Measurements from ENCODE around the gene EIF4E1B. TPM values are rescaled to one million over a fixed set of nuclear protein-coding genes. Genes with fewer than 3 reads are reported as not detected.

The EIF4E1B gene, protein sequence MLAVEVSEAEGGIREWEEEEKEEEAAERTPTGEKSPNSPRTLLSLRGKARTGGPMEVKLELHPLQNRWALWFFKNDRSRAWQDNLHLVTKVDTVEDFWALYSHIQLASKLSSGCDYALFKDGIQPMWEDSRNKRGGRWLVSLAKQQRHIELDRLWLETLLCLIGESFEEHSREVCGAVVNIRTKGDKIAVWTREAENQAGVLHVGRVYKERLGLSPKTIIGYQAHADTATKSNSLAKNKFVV
- total RNA-seq: not detected in 2 replicates

DNA sequence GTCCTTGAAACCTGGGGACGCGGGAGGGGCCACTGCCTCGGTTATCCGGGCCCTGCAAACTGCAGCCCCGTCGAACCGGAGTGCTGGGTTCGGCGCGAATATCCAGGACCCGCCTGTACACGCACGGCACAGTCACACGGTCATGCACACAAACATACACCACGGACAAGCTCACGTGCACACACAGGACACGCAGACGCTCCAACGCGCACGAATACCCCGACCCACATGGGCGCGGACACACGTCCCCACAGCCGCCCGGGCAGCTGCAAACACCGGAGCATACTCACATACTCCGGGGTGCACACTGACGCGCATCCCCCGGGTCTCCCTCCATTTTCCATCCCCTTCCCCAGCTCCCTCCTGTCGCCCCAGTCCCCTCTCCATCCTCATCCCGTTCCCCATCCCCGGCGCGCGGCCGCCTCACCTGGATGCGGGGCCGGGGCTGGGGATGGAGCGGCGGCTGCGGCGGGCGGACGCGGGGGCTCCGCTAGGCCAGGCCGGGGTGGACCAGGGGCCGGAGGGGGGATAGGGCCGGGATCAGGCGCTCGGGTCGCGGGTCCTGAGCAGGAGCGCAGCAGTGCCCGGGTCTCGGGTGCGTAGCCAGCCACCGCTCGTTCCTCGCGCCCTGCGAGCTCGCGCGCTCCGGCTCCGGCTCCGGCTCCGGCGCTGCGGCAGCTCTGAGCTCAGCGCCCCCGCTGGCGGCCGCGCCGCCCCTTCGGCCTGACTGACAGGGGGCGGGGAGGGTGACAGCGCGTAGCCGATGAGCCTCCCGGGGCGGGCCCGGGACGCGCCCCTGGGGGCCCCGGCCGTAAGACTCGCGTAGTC is at the start of gene EIF4E1B, which contains the start of gene SNCB:
TSS of gene EIF4E1B (plus strand) at position 823 of the 828 bp plus-strand sequence. CDS start 12,113 bp downstream, outside the sequence.
TSS of gene SNCB (minus strand) at position 682 of the 828 bp plus-strand sequence. CDS start 880 bp downstream, outside the sequence.

DNA sequence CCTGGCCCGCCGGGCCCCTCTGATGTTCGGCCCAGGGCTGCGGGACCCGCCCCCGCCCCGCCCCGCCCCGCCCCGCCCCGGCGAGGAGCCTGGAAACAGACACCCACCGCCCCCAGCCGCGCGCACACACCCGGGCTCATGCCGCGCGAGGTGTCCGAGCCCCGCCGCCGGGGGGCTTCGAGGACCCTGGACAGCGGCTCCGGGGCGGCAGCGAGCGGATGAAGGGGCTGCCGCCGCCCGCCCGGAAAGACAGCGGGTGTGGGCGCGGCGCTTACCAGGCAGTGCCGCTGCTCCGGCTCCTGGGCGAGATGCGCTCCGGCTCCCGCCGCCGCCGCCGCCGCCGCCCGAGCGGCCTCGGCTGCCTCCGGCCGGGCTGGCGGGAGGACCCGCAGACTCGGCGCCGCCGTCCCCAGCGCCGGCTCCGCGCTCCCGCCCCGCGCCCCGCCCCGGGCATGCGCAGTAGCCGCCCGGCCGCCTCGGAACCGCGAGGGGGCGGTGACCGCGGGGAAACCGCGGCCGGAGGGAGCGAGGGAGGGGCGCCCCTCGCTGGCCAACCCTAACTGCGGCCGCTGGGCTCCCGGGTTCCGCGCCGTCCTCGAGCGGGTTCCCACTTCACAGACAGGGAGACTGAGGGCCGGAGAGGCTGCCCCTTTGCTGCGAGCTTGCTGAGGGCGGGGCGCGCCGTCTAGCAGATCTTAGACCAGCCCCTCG is 20.6 kb upstream of the EIF4E1B start, which contains the start of gene GPRIN1:
TSS of gene GPRIN1 (minus strand) at position 433 of the 711 bp plus-strand sequence. CDS start 10,322 bp downstream, outside the sequence.

DNA sequence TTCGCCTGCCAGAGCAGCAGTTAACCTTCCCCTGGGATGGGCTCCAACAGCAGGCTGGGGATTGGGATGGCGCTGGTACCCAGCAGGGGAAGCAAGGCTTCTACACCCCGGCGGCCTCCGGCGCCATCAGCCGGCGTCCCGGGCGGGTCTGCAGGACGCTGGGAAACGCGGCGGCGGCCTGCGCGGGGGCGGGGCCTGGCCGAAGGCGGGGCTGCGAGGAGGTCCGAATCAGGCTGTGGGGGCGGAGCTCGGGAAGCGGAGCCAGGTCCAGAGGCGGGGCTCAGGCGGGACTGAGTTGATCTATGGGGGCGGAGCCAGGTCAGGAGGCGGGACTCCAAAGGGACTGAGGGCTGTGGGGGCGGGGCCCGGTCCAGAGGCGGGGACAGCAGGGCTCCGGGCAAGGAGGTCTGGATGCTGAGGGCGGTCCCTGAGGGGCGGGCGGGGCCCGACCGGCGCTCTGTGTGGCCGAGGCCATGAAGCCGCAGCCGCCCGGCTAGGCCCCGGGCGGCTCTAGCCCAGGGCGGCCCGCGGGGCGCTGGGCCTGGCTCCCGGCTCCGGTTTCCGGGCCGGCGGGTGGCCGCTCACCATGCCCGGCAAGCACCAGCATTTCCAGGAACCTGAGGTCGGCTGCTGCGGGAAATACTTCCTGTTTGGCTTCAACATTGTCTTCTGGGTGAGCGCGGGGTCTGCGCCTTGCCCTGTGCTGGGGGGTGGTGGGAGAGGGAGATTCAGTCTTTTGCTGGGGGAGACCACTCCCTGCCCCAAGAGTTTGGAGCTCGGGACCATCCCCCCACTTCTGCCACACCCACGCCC is 16.8 kb downstream of the EIF4E1B start, which contains the start of gene TSPAN17:
TSS of gene TSPAN17 (plus strand) at position 455 of the 813 bp plus-strand sequence. CDS start at position 587, 132 bp downstream.

Small RNA genes within 50 kb of the gene (small RNA-seq; reads per million reads assigned to genes)
- not detected for gene MIR4281

Other genes with a start within 250 kb of the EIF4E1B start
- gene NOP16, start 242.1 kb upstream of the EIF4E1B start, total RNA-seq: 22.3 and 25.7 TPM in 2 replicates
- 38.6 and 39.5 TPM in 2 replicates for gene HIGD2A, start 241.9 kb upstream of the EIF4E1B start, total RNA-seq
- 76.1 and 88.9 TPM in 2 replicates for gene CLTB, start 214.1 kb upstream of the EIF4E1B start, total RNA-seq
- 37.5 and 47.3 TPM in 2 replicates for gene FAF2, start 182.3 kb upstream of the EIF4E1B start, total RNA-seq
- 2.9 and 4.1 TPM in 2 replicates for gene RNF44, start 93.3 kb upstream of the EIF4E1B start, total RNA-seq
- not detected in 2 replicates for gene CDHR2, start 81.3 kb upstream of the EIF4E1B start, total RNA-seq
- 5.1 and 8.0 TPM in 2 replicates for gene GPRIN1, start 20.5 kb upstream of the EIF4E1B start, total RNA-seq
- gene SNCB, start 141 bp upstream of the EIF4E1B start, total RNA-seq: 1.2 TPM in 1 of 2 replicates, not detected in the other
- gene TSPAN17, start 16.8 kb downstream of the EIF4E1B start, total RNA-seq: 26.8 and 30.7 TPM in 2 replicates
- under 0.01 TPM in 2 replicates for gene UNC5A, start 179.9 kb downstream of the EIF4E1B start, total RNA-seq